ES-I3 (cell line): ENCODE data around the gene MAD2L1BP.
A peak's percentile ranks its signal among the peaks of the same experiment; 100 is the strongest.
"Not testable (repeated sequence)": the region's sequence is repeated elsewhere in the genome, so short reads cannot be mapped to it uniquely, and the experiment has no call there.

Experiments
- H3K36me3 ChIP-seq: 2 replicates; pipeline ENCODE4 v1.6.1; 2013; ENCODE audit warnings: mild to moderate bottlenecking, low read length, control low read depth, moderate library complexity; ENCODE audit not compliant: insufficient read depth
- H3K4me1 ChIP-seq: 2 replicates; pipeline ENCODE4 v1.6.1; 2013; ENCODE audit warnings: mild to moderate bottlenecking, control low read depth, low read length; ENCODE audit not compliant: insufficient read depth
- H3K9ac ChIP-seq: 2 replicates; pipeline ENCODE4 v1.6.1; 2013; ENCODE audit warnings: low read depth, mild to moderate bottlenecking, low read length, moderate library complexity
- H3K9me3 ChIP-seq: 2 replicates; pipeline ENCODE4 v1.6.1; 2013; ENCODE audit warnings: mild to moderate bottlenecking, low read length, moderate library complexity; ENCODE audit not compliant: control insufficient read depth, insufficient read depth

MAD2L1BP gene, protein sequence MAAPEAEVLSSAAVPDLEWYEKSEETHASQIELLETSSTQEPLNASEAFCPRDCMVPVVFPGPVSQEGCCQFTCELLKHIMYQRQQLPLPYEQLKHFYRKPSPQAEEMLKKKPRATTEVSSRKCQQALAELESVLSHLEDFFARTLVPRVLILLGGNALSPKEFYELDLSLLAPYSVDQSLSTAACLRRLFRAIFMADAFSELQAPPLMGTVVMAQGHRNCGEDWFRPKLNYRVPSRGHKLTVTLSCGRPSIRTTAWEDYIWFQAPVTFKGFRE

GRCh38 chr6:43635387-43636307 is at the start of gene MAD2L1BP:
MAD2L1BP (plus strand) TSS chr6:43635840; CDS start chr6:43635876, 36 bp downstream.
- H3K36me3 ChIP-seq: peaks cover 17% of the 10 kb centered on the region
- peaks cover 4% of the 10 kb centered on the region; the same call in 1 of the 2 replicates for H3K4me1 ChIP-seq
- H3K9me3 ChIP-seq: no peaks in the 10 kb centered on the region
- H3K9ac ChIP-seq: peak within 1 kb of the TSS; percentile 93

- Histone ChIP-seq H3K4me1 (no peaks in the 10 kb centered on the region; the same call in 1 of the 2 replicates), H3K9ac (no peak overlapping the region), H3K36me3 (peaks cover 21% of the 10 kb centered on the region), H3K9me3 (no peaks in the 10 kb centered on the region)
Measured at GRCh38 chr6:43588194-43588593, 47.4 kb upstream of the MAD2L1BP start.

DNA sequence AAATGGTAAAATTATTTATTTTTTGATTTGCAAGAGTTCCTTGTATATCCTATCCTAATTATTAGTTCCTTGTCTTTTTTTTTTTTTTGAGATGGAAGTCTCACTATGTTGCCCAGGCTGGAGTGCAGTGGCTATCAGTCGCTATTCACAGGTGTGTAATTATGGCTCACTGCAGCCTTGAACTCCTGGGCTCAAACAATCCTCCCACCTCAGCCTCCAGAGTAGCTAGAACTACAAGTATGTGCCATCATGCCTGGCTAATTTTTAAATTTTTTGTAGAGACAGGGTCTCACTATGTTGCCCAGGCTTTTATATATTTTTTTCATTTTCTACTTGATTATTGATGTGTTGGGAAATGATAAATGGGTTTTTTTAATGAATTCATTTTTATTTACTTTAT is 46.1 kb upstream of the MAD2L1BP start:
- not testable (repeated sequence) for H3K9me3 ChIP-seq, H3K36me3 ChIP-seq, H3K9ac ChIP-seq, H3K4me1 ChIP-seq

GRCh38 chr6:43593938-43594337 is 41.7 kb upstream of the MAD2L1BP start:
- Histone ChIP-seq H3K4me1 (no peaks in the 10 kb centered on the region), H3K36me3 (no peaks in the 10 kb centered on the region), H3K9me3 (no peaks in the 10 kb centered on the region), H3K9ac (no peak overlapping the region)

DNA sequence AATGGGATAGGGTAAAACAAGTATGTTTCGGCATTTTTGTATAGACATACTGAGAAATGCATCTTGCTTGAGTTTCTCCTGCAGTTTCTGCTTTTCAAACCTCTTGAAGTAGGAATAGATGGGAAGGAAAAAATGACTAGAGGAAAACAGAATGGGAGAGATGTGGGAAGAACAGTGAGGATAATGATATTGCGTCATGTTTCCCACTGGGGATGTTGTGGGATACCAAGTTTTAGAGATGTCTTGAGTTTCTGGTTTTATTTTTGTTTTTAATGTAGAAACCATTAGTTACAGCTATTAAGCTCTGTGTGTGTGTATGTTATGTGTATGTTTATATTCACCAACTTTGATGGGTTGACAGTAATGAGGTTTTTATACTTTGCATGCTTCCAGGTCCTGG is 35.0 kb upstream of the MAD2L1BP start:
- Histone ChIP-seq H3K4me1 (no peaks in the 10 kb centered on the region), H3K9me3 (no peaks in the 10 kb centered on the region), H3K9ac (no peak overlapping the region), H3K36me3 (peaks cover 13% of the 10 kb centered on the region)

DNA sequence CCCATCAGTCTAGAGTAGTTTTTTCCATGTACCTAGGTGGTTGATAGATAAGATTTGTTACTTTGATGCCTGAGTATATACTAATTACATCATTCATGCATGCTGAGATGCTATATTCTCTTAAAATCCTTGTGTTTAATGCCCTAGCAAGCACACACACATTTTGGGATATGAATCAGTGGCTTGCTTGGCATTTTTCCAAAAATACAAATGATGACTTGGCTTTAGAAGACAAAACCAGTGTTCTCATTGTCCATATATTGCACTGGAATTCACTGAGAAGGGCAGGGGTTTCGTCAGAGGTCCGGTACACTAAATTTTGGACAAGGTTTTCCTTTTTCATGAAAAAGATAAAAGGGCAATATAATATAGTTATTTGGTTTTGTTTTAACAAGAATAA is 31.5 kb upstream of the MAD2L1BP start:
- no peaks in the 10 kb centered on the region for H3K9me3 ChIP-seq
- no peak overlapping the region for H3K9ac ChIP-seq
- H3K4me1 ChIP-seq: no peaks in the 10 kb centered on the region
- H3K36me3 ChIP-seq: peaks cover 13% of the 10 kb centered on the region

- H3K9me3 ChIP-seq: no peaks in the 10 kb centered on the region
- peaks cover 10% of the 10 kb centered on the region for H3K36me3 ChIP-seq
- H3K9ac ChIP-seq: no peak overlapping the region
- H3K4me1 ChIP-seq: no peaks in the 10 kb centered on the region
Measured at GRCh38 chr6:43606019-43606418, 29.6 kb upstream of the MAD2L1BP start.

- H3K9me3 ChIP-seq: no peaks in the 10 kb centered on the region
- peaks cover 14% of the 10 kb centered on the region for H3K36me3 ChIP-seq
- H3K9ac ChIP-seq: no peak overlapping the region
- no peaks in the 10 kb centered on the region for H3K4me1 ChIP-seq
Measured at GRCh38 chr6:43608310-43608763, 27.3 kb upstream of the MAD2L1BP start.

DNA sequence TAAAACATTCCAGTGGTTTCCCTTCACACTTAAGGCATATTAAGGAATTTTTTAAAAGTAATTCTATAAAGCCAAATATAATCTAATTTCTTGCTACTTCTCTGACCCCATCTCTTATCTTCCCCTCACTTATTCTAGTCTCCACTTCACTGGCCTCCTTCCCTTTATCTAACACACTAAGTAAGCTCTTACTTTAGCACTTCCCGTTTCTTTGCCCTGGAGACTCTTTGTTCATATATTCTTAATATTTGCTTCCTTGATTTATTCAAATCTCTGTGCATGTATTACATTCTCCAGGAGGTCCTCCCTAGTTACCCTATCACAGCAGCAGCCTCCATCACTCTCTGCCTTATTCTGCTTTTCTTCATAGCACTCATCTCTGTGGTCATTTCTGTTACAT is 26.8 kb upstream of the MAD2L1BP start:
- H3K9ac ChIP-seq: no peak overlapping the region
- H3K9me3 ChIP-seq: no peaks in the 10 kb centered on the region
- H3K36me3 ChIP-seq: peaks cover 19% of the 10 kb centered on the region

DNA sequence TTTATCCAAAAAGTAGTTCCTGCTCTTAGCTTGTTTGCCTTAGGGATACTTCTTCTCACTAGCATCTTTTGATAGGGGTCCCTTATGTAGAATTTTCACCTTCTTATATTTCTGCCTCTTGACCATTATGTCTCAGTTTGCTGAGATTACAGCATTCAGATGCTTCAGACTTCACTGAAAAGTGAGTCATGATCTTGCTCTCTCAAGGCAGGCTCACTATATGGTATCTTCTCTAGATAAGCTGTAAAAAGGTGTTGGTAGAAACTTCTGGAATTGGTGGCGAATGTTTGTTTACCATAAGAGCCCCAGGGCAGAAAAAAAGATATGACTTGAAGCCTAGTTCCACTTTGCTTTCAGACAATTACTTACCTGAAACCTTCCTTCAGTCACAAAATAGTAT is 26.2 kb upstream of the MAD2L1BP start:
- Histone ChIP-seq H3K9me3 (no peaks in the 10 kb centered on the region), H3K9ac (no peak overlapping the region), H3K4me1 (no peaks in the 10 kb centered on the region), H3K36me3 (peaks cover 21% of the 10 kb centered on the region)

More for the DNA sequence above, 26.8 kb upstream of the MAD2L1BP start:
- H3K4me1 ChIP-seq: no peaks in the 10 kb centered on the region

DNA sequence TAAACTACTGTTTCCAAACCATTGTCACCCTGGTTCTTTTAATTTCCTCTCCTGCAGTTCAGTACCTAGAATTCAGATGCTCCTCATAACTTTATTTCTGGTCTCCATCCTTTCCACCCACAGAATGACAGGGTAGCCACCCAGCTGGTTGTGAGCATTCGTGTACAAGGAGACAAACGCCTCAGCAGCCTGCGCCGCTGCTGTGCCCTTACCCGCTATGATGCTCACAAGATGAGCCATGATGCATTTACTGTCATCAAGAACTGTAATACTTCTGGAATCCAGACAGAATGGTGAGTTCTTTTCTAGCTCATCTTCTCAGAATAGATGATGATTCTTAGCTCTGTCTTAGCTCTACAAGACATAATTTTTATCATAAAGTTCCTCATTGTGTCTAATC is 25.2 kb upstream of the MAD2L1BP start:
- Histone ChIP-seq H3K36me3 (peaks cover 15% of the 10 kb centered on the region), H3K4me1 (no peaks in the 10 kb centered on the region), H3K9ac (no peak overlapping the region), H3K9me3 (no peaks in the 10 kb centered on the region)

- Histone ChIP-seq H3K36me3 (peaks cover 15% of the 10 kb centered on the region), H3K9me3 (no peaks in the 10 kb centered on the region), H3K9ac (no peak overlapping the region), H3K4me1 (no peaks in the 10 kb centered on the region)
Measured at GRCh38 chr6:43613721-43614395, 21.8 kb upstream of the MAD2L1BP start.

DNA sequence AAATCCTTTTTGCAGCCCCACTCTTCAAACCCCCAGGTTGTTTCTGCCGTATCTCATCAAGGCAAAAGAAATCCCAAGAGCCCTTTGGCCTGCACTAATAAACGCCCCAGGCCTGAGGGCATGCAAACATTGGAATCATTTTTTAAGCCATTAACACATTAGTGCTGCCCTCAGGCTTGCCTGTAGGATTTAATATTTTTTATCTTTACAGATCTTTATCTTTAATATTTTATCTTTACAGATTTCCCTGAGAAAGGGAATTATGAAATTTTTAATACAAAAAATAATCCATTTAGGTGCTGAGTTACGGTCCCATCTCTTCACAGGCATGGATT is 21.3 kb upstream of the MAD2L1BP start:
- H3K36me3 ChIP-seq: peaks cover 15% of the 10 kb centered on the region
- H3K9ac ChIP-seq: no peak overlapping the region
- no peaks in the 10 kb centered on the region for H3K4me1 ChIP-seq
- no peaks in the 10 kb centered on the region for H3K9me3 ChIP-seq

- H3K4me1 ChIP-seq: no peaks in the 10 kb centered on the region
- peaks cover 19% of the 10 kb centered on the region for H3K36me3 ChIP-seq
- H3K9me3 ChIP-seq: no peaks in the 10 kb centered on the region
- no peak overlapping the region for H3K9ac ChIP-seq
Measured at GRCh38 chr6:43616725-43617472, 18.7 kb upstream of the MAD2L1BP start.
